ENCODE results near the gene USP19.

Gene USP19

DNA sequence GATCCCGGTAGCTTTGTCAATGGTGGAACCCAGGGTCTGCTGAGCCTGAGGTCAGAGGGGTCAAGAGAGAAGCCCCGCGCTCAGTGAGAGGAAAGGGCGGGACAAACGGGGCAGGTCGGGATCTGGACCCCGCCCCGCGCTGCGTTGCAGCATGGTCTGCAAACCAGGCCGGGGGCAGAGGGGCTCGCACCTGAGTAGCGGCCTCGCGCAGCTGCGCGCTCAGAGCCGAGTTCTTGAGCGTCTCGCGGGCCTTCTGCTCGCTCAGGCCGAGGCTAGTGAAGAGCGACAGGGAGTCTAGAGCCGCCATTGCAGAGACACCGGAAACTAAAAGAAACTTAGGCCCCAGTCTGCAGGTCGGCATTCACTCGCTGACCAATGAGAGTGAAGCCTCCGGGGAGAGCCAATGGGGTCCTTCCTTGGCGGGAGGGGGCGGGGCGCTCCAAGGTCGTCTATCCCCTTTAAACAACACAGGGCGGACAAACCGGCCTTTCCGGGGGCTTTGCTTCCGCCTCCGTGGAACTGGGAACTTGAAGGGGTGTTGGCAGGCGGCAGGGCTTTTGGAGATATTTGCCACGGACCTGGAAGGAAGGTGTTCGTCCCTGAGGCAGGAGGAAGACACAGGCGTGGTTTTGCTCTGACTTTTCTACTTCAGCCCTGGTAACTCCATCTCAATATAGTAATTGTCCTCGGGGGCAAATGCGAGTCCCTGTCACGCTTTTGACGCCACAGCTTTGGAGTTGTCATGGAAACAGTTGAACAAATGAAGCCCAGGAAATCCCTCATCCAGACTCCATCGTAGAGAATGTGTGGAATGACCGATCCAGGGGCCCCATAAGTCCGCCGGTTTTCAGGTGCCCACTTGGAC, 16.0 kb downstream of the USP19 start, which contains the start of gene QARS1:
Gene QARS1, minus strand, starts transcription at position 331 of the 865 bp plus-strand sequence. Its CDS starts 24 bp downstream, at position 307.
- H3K4me3 ChIP-seq (ENCODE audit: low read depth, low read length): peak within 1 kb of the TSS; percentile 82

DNA sequence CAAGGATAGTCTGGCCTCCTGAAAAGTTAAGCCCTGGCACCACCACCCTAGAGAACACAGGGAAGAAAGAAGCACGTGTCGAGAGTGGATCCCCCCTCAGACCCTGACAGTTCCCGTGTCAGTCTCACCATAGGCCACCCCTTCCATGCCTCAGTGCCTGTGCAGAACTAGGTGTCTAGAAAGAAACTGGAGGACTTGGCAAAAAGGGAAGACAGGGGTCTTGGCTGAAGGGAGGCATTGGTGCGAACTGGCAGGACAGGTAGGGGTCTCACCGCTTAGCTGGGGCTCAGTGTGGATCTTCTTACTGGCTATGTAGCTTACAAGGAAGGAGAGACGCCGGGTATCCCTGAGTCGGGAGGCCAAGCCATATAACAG, 16.6 kb downstream of the USP19 start:
- H3K4me3 ChIP-seq (ENCODE audit: low read depth, low read length): peak overlapping the region; percentile 82

DNA sequence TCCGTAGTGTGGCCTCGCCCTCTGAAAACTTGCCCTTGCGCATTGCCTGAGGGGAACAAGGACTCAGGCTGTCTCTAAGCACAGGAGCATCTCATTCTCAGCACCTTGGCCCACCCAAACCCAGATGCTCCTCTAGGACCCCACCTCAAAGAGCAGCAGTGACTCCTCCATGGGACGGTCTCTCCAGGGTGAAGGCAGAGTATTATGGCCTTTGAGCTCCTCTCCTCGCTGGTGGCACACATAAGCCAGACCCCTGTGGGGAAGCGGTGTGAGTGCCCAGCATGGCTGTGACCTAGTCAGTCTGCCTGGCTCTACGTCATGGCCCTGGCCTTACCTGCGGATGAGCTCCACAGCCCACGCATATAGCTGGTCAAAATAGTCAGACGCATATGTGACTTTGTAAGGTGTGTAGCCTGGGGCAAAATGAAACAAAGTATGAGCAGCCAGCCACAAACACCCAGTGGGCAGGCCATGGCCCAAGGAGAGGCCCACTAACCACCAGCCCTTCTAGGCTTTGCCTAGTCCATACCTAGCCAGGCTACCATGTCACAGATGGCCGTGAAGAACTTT, 20.5 kb downstream of the USP19 start:
- H3K4me3 ChIP-seq (ENCODE audit: low read depth, low read length): no peak overlapping the region

GRCh38 chr3:49098910-49099630, 21.6 kb downstream of the USP19 start:
- no peak overlapping the region for H3K4me3 ChIP-seq (ENCODE audit: low read depth, low read length)

- H3K4me3 ChIP-seq (ENCODE audit: low read depth, low read length): no peak overlapping the region
Measured at GRCh38 chr3:49098429-49098828, 22.2 kb downstream of the USP19 start.

DNA sequence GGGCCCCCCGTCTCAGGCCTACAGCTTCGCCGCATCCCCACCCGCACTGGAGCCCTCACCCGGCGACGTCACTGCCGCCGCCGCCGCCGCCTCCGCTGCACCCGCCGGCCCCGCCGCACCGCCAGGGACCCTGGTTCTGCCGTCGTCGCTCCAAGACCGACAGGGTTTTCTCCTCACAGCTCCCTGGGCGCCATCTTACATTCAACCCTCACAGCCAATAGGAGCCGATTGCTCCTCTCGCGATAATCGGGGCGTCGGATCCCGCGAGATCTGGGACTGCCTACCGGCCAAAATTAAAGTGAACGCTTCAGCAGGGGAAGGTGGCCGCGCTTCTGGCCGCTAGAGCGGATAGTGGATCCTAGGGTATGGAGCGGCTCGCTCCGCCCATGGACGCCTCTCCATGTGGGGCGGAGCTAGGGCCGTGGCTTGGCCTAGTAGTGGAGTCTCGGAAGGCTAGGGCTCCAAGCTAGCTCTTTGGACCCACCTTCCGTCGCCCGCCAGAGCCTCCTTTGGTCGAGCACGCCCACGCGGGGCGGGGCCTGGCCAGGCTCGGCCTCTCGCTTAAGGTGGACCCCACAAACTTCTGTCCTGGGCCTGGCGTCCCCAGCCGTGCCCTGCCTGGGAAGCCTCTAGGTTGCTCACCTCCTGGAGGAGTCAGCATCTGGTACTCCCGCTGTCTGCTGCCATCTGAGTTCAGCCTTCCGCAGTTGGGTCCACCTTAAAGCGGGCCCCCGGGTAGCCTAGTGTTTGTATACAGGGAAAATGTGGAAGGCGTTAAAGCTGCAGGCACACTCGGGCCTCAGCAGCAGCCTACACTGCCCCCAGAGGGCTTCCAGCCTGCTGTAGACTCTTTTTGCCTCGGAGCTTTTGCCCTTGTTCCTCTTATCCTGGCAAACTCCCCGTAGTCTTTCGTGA, 26.5 kb downstream of the USP19 start, which contains the start of gene QRICH1:
Gene QRICH1, minus strand, starts transcription at position 219 of the 915 bp plus-strand sequence. CDS start 17,054 bp downstream, outside the sequence.
- H3K4me3 ChIP-seq (ENCODE audit: low read depth, low read length): peak within 1 kb of the TSS; percentile 94

- H3K4me3 ChIP-seq (ENCODE audit: low read depth, low read length): peak overlapping the region; percentile 94
Measured at GRCh38 chr3:49092938-49093852, 27.4 kb downstream of the USP19 start.

DNA sequence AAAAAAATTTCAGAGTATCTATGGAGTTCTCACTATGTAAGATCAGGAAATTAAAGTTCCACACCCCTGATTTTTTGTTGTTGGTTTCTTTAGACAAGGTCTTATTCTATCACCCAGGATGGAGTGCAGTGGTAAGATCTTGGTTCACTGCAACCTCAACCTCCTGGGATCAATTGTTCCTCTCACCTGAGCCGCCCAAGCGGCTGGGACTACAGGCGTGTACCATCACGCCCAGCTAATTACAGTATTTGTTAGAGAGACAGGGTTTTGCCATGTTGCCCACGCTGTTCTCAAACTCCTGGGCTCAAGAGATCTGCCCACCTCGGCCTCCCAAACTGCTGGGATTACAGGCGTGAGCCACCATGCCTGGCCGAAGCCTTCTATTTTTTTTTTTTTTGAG, 39.2 kb downstream of the USP19 start:
- no peak overlapping the region for H3K4me3 ChIP-seq (ENCODE audit: low read depth, low read length)

DNA sequence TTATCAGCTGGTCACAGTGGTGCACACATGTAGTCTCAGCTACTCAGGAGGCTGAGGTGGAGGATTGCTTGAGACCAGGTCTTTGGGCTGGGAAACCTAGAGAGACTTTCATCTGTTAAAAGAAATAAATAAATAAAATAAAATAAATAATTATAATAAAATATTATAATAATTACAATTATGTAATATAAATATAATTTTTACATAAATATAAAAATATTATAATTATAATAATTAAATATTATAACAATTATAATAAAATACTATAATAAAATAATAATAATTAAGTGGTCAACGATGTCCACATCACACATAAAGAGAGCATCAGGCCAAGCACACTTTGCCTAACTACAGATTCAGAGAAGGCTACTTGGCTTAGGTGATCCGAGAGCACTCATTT, 41.4 kb downstream of the USP19 start:
- H3K4me3 ChIP-seq (ENCODE audit: low read depth, low read length): no peak overlapping the region

- H3K4me3 ChIP-seq (ENCODE audit: low read depth, low read length): no peak overlapping the region
Measured at GRCh38 chr3:49076646-49077045, 44.0 kb downstream of the USP19 start.

DNA sequence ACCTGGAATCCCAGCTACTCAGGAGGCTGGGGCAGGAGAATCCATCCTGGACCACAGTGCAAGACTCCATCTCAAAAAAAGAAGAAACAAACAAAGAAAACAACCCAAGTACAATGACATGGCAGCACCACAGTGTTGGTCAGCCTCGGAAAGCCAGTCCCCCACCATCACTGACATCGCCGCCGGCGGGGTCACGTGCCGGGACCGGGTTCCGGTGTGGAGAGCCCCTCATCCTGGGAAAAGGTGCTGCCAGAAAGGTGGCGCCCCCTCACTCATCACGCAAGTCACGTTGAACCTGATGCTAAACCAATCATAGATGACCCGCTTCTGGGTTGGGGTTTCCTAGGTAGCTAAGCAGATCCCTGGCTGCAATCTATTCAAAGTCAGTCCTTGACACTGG, 44.5 kb downstream of the USP19 start:
- H3K4me3 ChIP-seq (ENCODE audit: low read depth, low read length): no peak overlapping the region
